Measurements from ENCODE around the gene NT5DC4.
"Not testable (repeated sequence)": the region's sequence is repeated elsewhere in the genome, so short reads cannot be mapped to it uniquely, and the experiment has no call there.

The NT5DC4 gene

DNA sequence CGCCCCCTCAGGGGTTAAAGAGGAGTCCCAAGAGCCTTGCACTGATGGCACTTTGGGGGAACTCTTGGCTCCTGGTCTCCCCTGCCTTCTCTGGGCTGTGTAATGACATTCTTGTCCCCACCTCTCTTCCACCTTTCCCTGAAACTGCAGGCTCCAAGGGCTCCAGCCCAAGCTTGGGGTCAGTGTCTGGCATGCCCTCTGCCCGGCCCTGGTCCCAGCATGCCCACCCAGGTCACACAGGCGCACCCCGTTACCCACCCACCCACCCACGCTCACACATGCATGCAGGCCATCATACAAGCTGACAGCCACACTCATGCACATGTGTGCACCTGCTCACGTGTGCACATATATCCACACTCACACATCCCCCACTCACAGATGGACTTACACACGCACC lies 6.9 kb upstream of the NT5DC4 start:
- Histone ChIP-seq H4K8ac (ENCODE audit: low read length) (no peak overlapping the region), H3K27me3 (ENCODE audit: control insufficient read depth in 1 of 2, insufficient read depth in 1 of 2, low read length in 2 of 2) (peaks cover 3 to 9% of the 10 kb centered on the region in 2 experiments), H3K9ac (ENCODE audit: low read length) (no peak overlapping the region), H3K79me1 (replicated peaks; ENCODE audit: low read length, poor library complexity, severe bottlenecking) (no peaks in the 10 kb centered on the region), H2BK12ac (ENCODE audit: low read length in 2 of 2) (no peak overlapping the region), H3K14ac (ENCODE audit: low read length in 2 of 2) (no peak overlapping the region), H2BK15ac (ENCODE audit: low read depth, poor library complexity, severe bottlenecking) (no peak overlapping the region), H2AFZ (ENCODE audit: low read depth, low read length) (no peak overlapping the region), H3K4me1 (ENCODE audit: control insufficient read depth, insufficient read depth, low read depth, low read length) (no peaks in the 10 kb centered on the region), H2BK5ac (ENCODE audit: low read depth, low read length, poor library complexity, severe bottlenecking) (no peak overlapping the region), H4K91ac (ENCODE audit: low read length) (no peak overlapping the region), H3K23ac (ENCODE audit: low read length in 2 of 2) (no peak overlapping the region), H3K4me2 (ENCODE audit: low read length, poor library complexity, severe bottlenecking) (no peak overlapping the region), H3K27ac (ENCODE audit: low read length, poor library complexity, severe bottlenecking) (no peak overlapping the region), H3K9me3 (ENCODE audit: control insufficient read depth, low read length) (no peaks in the 10 kb centered on the region), H3K4ac (ENCODE audit: low read depth in 1 of 2, low read length in 2 of 2) (no peak overlapping the region), H3K36me3 (ENCODE audit: control insufficient read depth in 1 of 2, insufficient read depth in 2 of 2, low read depth in 1 of 2, low read length in 2 of 2) (no peaks in the 10 kb centered on the region), H3K4me3 (ENCODE audit: insufficient read depth in 1 of 2, low read depth in 1 of 2, low read length in 2 of 2) (no peak overlapping the region), H2BK120ac (ENCODE audit: low read depth, low read length) (no peak overlapping the region), H3K18ac (ENCODE audit: low read depth in 1 of 2, low read length in 2 of 2) (peak overlapping the region in 1 of 2 experiments; percentile 49), H2AK5ac (ENCODE audit: low read length, severe bottlenecking) (no peak overlapping the region)
- no peak for DNase-seq
- WGBS = 91% methylated on average over 5 of the region's 7 CpGs

- H3K4me1 ChIP-seq (ENCODE audit: control insufficient read depth, insufficient read depth, low read depth, low read length) = no peaks in the 10 kb centered on the region
Measured at GRCh38 chr2:112714331-112714730, 6.5 kb upstream of the NT5DC4 start.

GRCh38 chr2:112714836-112715631 lies 5.8 kb upstream of the NT5DC4 start:
- Histone ChIP-seq H3K23ac (ENCODE audit: low read length in 2 of 2) (no peak overlapping the region), H3K9ac (ENCODE audit: low read length) (no peak overlapping the region), H3K4me1 (ENCODE audit: control insufficient read depth, insufficient read depth, low read depth, low read length) (no peaks in the 10 kb centered on the region), H2AFZ (ENCODE audit: low read depth, low read length) (no peak overlapping the region), H3K27me3 (ENCODE audit: control insufficient read depth in 1 of 2, insufficient read depth in 1 of 2, low read length in 2 of 2) (peaks cover 3 to 9% of the 10 kb centered on the region in 2 experiments), H3K18ac (ENCODE audit: low read depth in 1 of 2, low read length in 2 of 2) (no peak overlapping the region), H3K4me2 (ENCODE audit: low read length, poor library complexity, severe bottlenecking) (no peak overlapping the region), H2BK120ac (ENCODE audit: low read depth, low read length) (no peak overlapping the region), H3K4ac (ENCODE audit: low read depth in 1 of 2, low read length in 2 of 2) (no peak overlapping the region), H4K91ac (ENCODE audit: low read length) (no peak overlapping the region), H4K8ac (ENCODE audit: low read length) (no peak overlapping the region), H2BK5ac (ENCODE audit: low read depth, low read length, poor library complexity, severe bottlenecking) (no peak overlapping the region), H2AK5ac (ENCODE audit: low read length, severe bottlenecking) (no peak overlapping the region), H3K27ac (ENCODE audit: low read length, poor library complexity, severe bottlenecking) (no peak overlapping the region), H3K79me1 (replicated peaks; ENCODE audit: low read length, poor library complexity, severe bottlenecking) (no peaks in the 10 kb centered on the region), H3K14ac (ENCODE audit: low read length in 2 of 2) (no peak overlapping the region), H3K4me3 (ENCODE audit: insufficient read depth in 1 of 2, low read depth in 1 of 2, low read length in 2 of 2) (no peak overlapping the region), H2BK15ac (ENCODE audit: low read depth, poor library complexity, severe bottlenecking) (no peak overlapping the region), H3K36me3 (ENCODE audit: control insufficient read depth in 1 of 2, insufficient read depth in 2 of 2, low read depth in 1 of 2, low read length in 2 of 2) (no peaks in the 10 kb centered on the region), H2BK12ac (ENCODE audit: low read length in 2 of 2) (peak overlapping the region in 1 of 2 experiments; percentile 60), H3K9me3 (ENCODE audit: control insufficient read depth, low read length) (no peaks in the 10 kb centered on the region)
- peak; percentile 58 for DNase-seq
- WGBS = 62% methylated on average over 7 of the region's 7 CpGs

More at GRCh38 chr2:112714331-112714730, 6.5 kb upstream of the NT5DC4 start:
- no peak overlapping the region for H2BK120ac ChIP-seq (ENCODE audit: low read depth, low read length)
- no peak overlapping the region for H3K4ac ChIP-seq (ENCODE audit: low read depth in 1 of 2, low read length in 2 of 2)
- H2BK15ac ChIP-seq (ENCODE audit: low read depth, poor library complexity, severe bottlenecking) = no peak overlapping the region
- no peak overlapping the region for H3K4me3 ChIP-seq (ENCODE audit: insufficient read depth in 1 of 2, low read depth in 1 of 2, low read length in 2 of 2)
- 96% methylated on average over 4 of the region's 4 CpGs for WGBS
- H3K79me1 ChIP-seq (replicated peaks; ENCODE audit: low read length, poor library complexity, severe bottlenecking) = no peaks in the 10 kb centered on the region
- H3K14ac ChIP-seq (ENCODE audit: low read length in 2 of 2) = no peak overlapping the region
- no peak overlapping the region for H2AK5ac ChIP-seq (ENCODE audit: low read length, severe bottlenecking)
- H2AFZ ChIP-seq (ENCODE audit: low read depth, low read length) = no peak overlapping the region
- H4K91ac ChIP-seq (ENCODE audit: low read length) = no peak overlapping the region
- DNase-seq = no peak
- H2BK5ac ChIP-seq (ENCODE audit: low read depth, low read length, poor library complexity, severe bottlenecking) = no peak overlapping the region
- H3K27me3 ChIP-seq (ENCODE audit: control insufficient read depth in 1 of 2, insufficient read depth in 1 of 2, low read length in 2 of 2) = peaks cover 3 to 9% of the 10 kb centered on the region in 2 experiments
- no peak overlapping the region for H4K8ac ChIP-seq (ENCODE audit: low read length)
- H3K36me3 ChIP-seq (ENCODE audit: control insufficient read depth in 1 of 2, insufficient read depth in 2 of 2, low read depth in 1 of 2, low read length in 2 of 2) = no peaks in the 10 kb centered on the region
- H3K27ac ChIP-seq (ENCODE audit: low read length, poor library complexity, severe bottlenecking) = no peak overlapping the region
- H2BK12ac ChIP-seq (ENCODE audit: low read length in 2 of 2) = no peak overlapping the region
- H3K9ac ChIP-seq (ENCODE audit: low read length) = no peak overlapping the region
- no peak overlapping the region for H3K4me2 ChIP-seq (ENCODE audit: low read length, poor library complexity, severe bottlenecking)
- H3K23ac ChIP-seq (ENCODE audit: low read length in 2 of 2) = no peak overlapping the region
- no peaks in the 10 kb centered on the region for H3K9me3 ChIP-seq (ENCODE audit: control insufficient read depth, low read length)
- H3K18ac ChIP-seq (ENCODE audit: low read depth in 1 of 2, low read length in 2 of 2) = no peak overlapping the region

DNA sequence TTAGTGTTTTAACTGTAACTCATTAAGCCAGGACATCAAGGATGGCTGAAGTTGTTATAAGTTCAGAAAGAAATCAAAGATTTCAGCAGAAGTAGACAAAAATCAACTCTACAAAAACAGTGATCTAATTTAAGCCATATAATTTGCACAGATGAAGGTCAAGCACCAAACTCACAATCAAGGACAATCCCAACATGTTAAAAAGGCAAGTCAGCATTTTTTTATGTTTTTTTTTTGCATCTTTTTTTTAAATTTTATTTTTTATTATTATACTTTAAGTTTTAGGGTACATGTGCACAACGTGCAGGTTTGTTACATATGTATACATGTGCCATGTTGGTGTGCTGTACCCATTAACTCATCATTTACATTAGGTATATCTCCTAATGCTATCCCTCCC lies 4.7 kb upstream of the NT5DC4 start:
- not testable (repeated sequence) for H3K14ac ChIP-seq (ENCODE audit: low read length in 2 of 2); H2BK5ac ChIP-seq (ENCODE audit: low read depth, low read length, poor library complexity, severe bottlenecking); H3K4me2 ChIP-seq (ENCODE audit: low read length, poor library complexity, severe bottlenecking); H3K4me1 ChIP-seq (ENCODE audit: control insufficient read depth, insufficient read depth, low read depth, low read length); H2BK15ac ChIP-seq (ENCODE audit: low read depth, poor library complexity, severe bottlenecking); H3K9me3 ChIP-seq (ENCODE audit: control insufficient read depth, low read length); H3K4me3 ChIP-seq (ENCODE audit: insufficient read depth in 1 of 2, low read depth in 1 of 2, low read length in 2 of 2); H3K18ac ChIP-seq (ENCODE audit: low read depth in 1 of 2, low read length in 2 of 2); H3K27ac ChIP-seq (ENCODE audit: low read length, poor library complexity, severe bottlenecking); H4K91ac ChIP-seq (ENCODE audit: low read length); H3K27me3 ChIP-seq (ENCODE audit: control insufficient read depth in 1 of 2, insufficient read depth in 1 of 2, low read length in 2 of 2); DNase-seq; H3K23ac ChIP-seq (ENCODE audit: low read length in 2 of 2); H3K9ac ChIP-seq (ENCODE audit: low read length); H2BK12ac ChIP-seq (ENCODE audit: low read length in 2 of 2); H2AK5ac ChIP-seq (ENCODE audit: low read length, severe bottlenecking); H4K8ac ChIP-seq (ENCODE audit: low read length); H2AFZ ChIP-seq (ENCODE audit: low read depth, low read length); H3K36me3 ChIP-seq (ENCODE audit: control insufficient read depth in 1 of 2, insufficient read depth in 2 of 2, low read depth in 1 of 2, low read length in 2 of 2); H3K79me1 ChIP-seq (replicated peaks; ENCODE audit: low read length, poor library complexity, severe bottlenecking); H3K4ac ChIP-seq (ENCODE audit: low read depth in 1 of 2, low read length in 2 of 2); H2BK120ac ChIP-seq (ENCODE audit: low read depth, low read length)
- no CpG with 5 or more reads among the region's 1 CpG for WGBS

Measured in mesenchymal stem cell (in vitro differentiated cells and primary cell).